Measurements from ENCODE around the gene CES2.

CES2 gene

GRCh38 chr16:66902648-66903543 is 32.4 kb upstream of the CES2 start:
- DNase-seq (ENCODE audit: low read depth), result no peak

- no peak for DNase-seq (ENCODE audit: low read depth)
Measured at GRCh38 chr16:66903544-66904427, 31.5 kb upstream of the CES2 start.

DNA sequence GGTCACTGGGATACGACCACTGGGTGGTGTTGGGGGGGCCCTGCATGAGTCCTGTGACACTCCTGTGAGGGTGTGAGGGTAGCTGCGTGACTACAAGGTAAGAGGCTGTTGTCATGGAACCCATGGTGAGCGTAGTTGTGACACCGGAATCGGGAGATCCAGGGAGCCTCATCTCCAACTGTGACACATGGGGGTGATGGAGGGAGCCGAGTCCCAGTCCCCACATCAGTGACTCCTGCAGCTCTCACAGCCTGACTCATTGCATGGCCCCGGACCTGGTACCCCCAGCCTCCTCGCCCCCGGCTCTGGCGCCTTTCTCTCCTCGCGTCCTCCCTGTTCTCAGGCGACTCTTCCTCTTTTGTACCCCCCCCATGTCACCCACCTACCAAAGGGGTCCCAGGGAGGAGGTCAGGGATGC is 30.9 kb upstream of the CES2 start:
- DNase-seq (ENCODE audit: low read depth), result no peak

DNA sequence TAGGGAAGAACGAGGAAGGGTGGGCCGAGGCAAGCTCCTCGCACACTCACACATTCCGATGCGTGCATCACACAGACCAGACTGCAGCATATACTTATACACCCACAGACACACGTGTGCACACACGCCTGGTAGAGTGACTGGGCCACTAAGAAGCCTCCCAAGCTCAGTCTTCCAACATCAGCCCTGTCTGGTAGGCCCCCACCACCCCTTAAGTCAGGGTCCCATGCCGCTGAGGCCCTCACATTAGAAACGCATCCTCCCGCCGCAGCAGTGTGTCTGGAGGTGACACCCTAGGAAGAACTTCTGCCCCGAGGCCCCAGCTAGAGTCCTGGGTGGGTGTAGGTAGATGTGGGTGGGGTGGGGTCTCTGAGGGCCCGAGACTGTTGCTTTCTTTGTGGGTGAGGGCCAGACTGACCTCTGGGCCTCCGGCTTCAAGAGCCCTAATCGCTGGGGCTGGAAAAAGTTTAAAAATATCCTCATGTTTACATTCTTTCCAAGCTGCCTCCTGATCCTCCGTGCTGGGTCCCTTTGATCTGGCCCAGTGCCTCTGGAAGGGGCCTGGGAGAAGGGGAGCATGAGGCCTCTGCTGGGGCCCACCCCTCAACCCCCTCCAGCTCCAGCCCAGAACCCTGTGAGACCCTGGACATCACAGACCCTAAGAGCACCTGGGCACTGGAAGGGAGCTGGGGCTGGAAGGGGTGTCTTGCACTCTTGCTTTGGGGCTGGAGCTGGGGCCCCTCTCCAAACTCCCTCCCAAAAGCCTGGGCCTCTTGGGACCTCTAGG is 30.3 kb upstream of the CES2 start:
- no peak for DNase-seq (ENCODE audit: low read depth)

GRCh38 chr16:66905633-66906539 is 29.4 kb upstream of the CES2 start:
- no peak for DNase-seq (ENCODE audit: low read depth)

GRCh38 chr16:66906916-66907836 is 28.1 kb upstream of the CES2 start:
- DNase-seq (ENCODE audit: low read depth), result no peak

GRCh38 chr16:66908116-66908515 is 27.2 kb upstream of the CES2 start:
- DNase-seq (ENCODE audit: low read depth), result no peak

GRCh38 chr16:66908762-66909559 is 26.4 kb upstream of the CES2 start:
- DNase-seq (ENCODE audit: low read depth), result no peak

GRCh38 chr16:66910175-66910940 is 25.0 kb upstream of the CES2 start:
- no peak for DNase-seq (ENCODE audit: low read depth)

- no peak for DNase-seq (ENCODE audit: low read depth)
Measured at GRCh38 chr16:66911112-66911511, 24.2 kb upstream of the CES2 start.

GRCh38 chr16:66911801-66912200 is 23.5 kb upstream of the CES2 start:
- DNase-seq (ENCODE audit: low read depth), result no peak

DNA sequence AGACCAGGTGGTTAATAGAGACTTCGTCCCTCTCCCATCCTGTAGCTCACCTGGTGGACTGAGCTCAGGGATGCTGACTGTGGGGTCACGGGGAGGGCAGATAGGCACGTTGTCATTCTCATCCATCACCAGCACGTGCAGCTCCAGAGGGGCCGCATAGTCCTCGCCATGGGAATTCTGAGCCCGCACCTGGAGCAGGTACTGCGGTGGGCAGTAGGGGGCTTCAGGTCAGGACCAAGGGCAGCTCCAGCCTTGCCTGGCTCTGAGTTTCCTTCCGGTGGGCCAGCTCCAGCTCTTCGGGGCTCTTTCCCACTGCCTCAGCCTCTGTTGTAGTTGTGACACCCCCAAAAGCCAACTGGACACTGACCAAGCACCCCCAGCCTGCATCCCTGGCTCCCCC is 22.2 kb upstream of the CES2 start:
- no peak for DNase-seq (ENCODE audit: low read depth)

GRCh38 chr16:66913711-66914110 is 21.6 kb upstream of the CES2 start:
- no peak for DNase-seq (ENCODE audit: low read depth)

- no peak for DNase-seq (ENCODE audit: low read depth)
Measured at GRCh38 chr16:66914541-66914940, 20.8 kb upstream of the CES2 start.

DNA sequence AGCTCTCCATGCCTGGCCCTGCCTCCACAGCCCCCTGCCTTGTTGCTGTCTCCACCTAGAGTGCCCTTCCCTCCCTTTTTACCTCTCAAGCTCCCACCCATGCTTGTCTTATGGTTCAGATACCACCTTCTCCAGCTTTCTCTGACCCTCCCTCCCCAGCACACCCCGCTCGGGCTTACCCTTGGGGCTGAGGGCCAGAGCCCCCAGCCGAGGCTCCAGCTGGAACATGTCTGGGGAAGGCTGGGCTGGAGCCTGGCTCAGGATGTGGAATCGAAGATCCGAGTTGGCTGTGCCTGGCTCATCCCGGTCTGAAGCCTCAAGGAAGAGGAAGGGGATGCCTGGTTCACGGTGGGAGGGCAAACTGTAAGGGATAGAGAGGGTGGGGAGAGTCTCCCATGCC is 20.3 kb upstream of the CES2 start:
- DNase-seq (ENCODE audit: low read depth), result no peak

DNA sequence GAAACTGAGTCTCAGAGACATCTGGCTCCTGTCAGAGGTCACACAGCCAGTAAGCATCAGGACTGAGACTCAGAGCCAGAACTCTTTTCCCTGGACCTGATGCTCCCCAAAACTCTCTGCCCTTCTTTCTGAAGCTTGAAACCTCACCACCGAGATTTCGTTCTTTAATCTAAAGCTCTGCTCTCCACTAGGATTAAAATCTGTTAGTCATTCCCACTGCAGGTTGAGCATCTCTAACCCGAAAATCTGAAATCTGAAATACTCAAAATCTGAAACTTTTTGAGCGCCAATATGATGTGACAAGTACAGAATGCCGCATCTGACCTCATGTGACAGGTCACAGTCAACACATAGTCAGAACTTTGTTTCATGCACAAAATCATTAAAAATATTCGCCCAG is 18.8 kb upstream of the CES2 start:
- DNase-seq (ENCODE audit: low read depth), result no peak

DNA sequence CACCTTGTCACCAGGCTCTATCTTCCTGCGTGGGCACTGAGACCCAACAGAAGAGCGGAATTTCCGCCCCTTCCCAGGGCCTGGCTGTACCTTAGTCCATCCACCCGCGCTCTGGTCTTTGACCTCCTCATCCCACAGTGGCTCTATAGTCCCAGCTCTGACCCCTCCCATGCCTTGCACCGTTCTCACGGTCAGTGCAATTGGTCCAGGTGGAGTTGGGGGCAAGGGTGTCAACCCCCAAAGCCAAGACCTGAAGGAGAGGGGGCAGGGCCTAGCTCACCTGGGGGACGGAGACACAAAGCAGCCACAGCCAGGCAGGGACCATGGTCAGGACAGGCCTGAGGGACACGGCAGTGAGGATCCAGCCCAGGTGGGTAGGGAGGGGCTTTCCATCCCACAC is 17.6 kb upstream of the CES2 start:
- DNase-seq (ENCODE audit: low read depth), result no peak

DNA sequence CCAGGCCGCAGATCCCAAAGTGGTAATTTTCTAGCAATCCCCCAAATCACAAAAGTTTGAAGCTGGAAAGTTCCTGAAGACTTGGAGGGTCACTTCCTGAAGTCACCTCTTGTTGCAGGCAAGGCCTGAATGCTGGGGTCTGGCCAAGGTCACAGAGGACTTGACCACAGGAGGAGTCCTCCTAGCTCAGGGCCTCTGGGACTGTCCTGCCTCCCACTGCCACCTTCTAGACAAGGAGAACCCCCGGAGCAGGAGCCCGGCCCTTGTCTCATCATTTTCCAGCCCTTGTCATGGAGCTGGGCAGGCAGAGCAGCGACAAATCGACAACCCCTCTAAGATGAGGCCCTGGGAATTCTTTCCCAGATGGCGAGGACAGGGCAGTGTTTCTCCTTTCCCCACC is 17.0 kb upstream of the CES2 start:
- DNase-seq (ENCODE audit: low read depth), result no peak
